Natural killer cell (primary cell): ENCODE measurements around the gene HS6ST2. TPM values are rescaled to one million over a fixed set of nuclear protein-coding genes. Genes with fewer than 3 reads are reported as not detected.

Experiments used
- ATAC-seq, 3 donors: fragments of 150-1000 bp in 2 of 3; fragments of 200-7000 bp in 1 of 3; cut with Tn5 transposase; 1 replicate in 1 of 3; 2 replicates in 2 of 3; pipeline ENCODE4 v1.10.0; 2021; ENCODE audit warnings: mild to moderate bottlenecking in 2 of 3, moderate library complexity in 2 of 3
- DNase-seq, 2 donors: peaks; one replicate each; pipeline versions ENCODE4 v3.0.0 to v3.0.0-alpha.2; 2013 to 2021; ENCODE audit warnings: mixed read lengths in 1 of 2
- H3K27ac ChIP-seq: one replicate; pipeline ENCODE4 v1.5.1; 2013; ENCODE audit warnings: mild to moderate bottlenecking, low read length
- H3K27me3 ChIP-seq: one replicate; pipeline ENCODE4 v1.6.1; 2013; ENCODE audit warnings: low read length; ENCODE audit not compliant: control insufficient read depth, insufficient read depth
- H3K36me3 ChIP-seq: one replicate; pipeline ENCODE4 v1.6.1; 2013; ENCODE audit warnings: low read length; ENCODE audit not compliant: control insufficient read depth, insufficient read depth
- H3K4me1 ChIP-seq: one replicate; pipeline ENCODE4 v1.6.1; 2013; ENCODE audit warnings: low read length; ENCODE audit not compliant: control insufficient read depth, insufficient read depth
- H3K4me3 ChIP-seq: one replicate; pipeline ENCODE4 v1.5.1; 2013; ENCODE audit warnings: low read length
- H3K9me3 ChIP-seq: one replicate; pipeline ENCODE4 v1.6.1; 2013; ENCODE audit warnings: low read length; ENCODE audit not compliant: control insufficient read depth, insufficient read depth
- H3K27ac Mint-ChIP-seq, 2 donors: one replicate each; pipeline ENCODE4 v1.8.0; 2022; ENCODE audit warnings: mild to moderate bottlenecking in 2 of 2, mixed read lengths in 2 of 2, moderate library complexity in 1 of 2
- H3K27me3 Mint-ChIP-seq, 2 donors: one replicate each; pipeline ENCODE4 v1.8.0; 2022; ENCODE audit warnings: low read depth in 2 of 2, mixed read lengths in 2 of 2
- H3K36me3 Mint-ChIP-seq: one replicate; pipeline ENCODE4 v1.8.0; 2022; ENCODE audit warnings: mixed read lengths
- H3K4me1 Mint-ChIP-seq, 2 donors: one replicate each; pipeline ENCODE4 v1.8.0; 2022; ENCODE audit warnings: mixed read lengths in 2 of 2
- H3K4me3 Mint-ChIP-seq: one replicate; pipeline ENCODE4 v1.8.0; 2022; ENCODE audit warnings: mild to moderate bottlenecking, moderate library complexity, mixed read lengths
- H3K9me3 Mint-ChIP-seq, 2 donors: one replicate each; pipeline ENCODE4 v1.8.0; 2022; ENCODE audit warnings: mixed read lengths in 2 of 2
- WGBS: methylation state at CpG from one replicate; pipeline ENCODE4 v1.1.7; 2013; ENCODE audit warnings: missing lambda C conversion rate; ENCODE audit not compliant: insufficient coverage; 5-methylcytosine and 5-hydroxymethylcytosine counted together
- intact Hi-C: fragments of 100-400 bp; cut with micrococcal nuclease; formaldehyde crosslinking; loops from one replicate; pipeline ENCODE4 v1.14.2; 2022
- total RNA-seq, 4 donors: library from RNA; stranded (reverse); fragments of 120-200 nt in 1 of 4; gene quantifications; one replicate each; pipeline versions ENCODE4 v1.2.3 to v1.2.4, GENCODE V29; 2013 to 2022
- TF ChIP-seq, protein P1 (sequence below): fragments of 200-600 bp; IDR thresholded peaks from one replicate; pipeline ENCODE4 v1.8.0; 2022; ENCODE audit warnings: antibody characterized with exemption

The HS6ST2 gene
- total RNA-seq, 3 donors from 2014 or later (not counting 1 experiment from before 2014, with no cell fraction given), result not detected

- H3K27me3 Mint-ChIP-seq, result peaks cover 8 to 77% of the 10 kb centered on the region in 2 donors
Measured at GRCh38 chrX:132766452-132766851, 192.0 kb downstream of the HS6ST2 start.

DNA sequence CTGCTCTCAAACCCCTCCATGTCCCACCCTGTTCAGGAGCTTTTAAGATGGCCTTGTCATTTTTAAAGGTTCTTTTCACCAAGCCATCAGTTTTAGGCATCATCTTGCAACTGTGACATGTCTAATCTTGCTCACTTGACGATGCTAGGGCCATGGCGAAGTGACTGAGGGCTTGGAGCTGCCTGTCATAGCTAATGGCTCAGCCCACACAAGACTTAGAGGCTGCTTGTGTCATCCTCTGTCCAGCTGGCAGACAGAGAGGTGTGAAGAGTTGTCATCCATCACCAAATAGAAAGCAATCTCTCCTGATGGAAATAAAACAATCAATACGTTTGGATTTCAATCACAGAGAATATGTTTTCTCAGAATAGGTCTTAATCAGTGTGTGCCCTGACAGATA is 194.9 kb downstream of the HS6ST2 start:
- Histone ChIP-seq H3K27ac (no peak overlapping the region), H3K4me1 (peaks cover 4% of the 10 kb centered on the region), H3K27me3 (no peaks in the 10 kb centered on the region), H3K4me3 (no peak overlapping the region), H3K9me3 (no peaks in the 10 kb centered on the region), H3K36me3 (no peaks in the 10 kb centered on the region)
- TF ChIP-seq, protein P1, sequence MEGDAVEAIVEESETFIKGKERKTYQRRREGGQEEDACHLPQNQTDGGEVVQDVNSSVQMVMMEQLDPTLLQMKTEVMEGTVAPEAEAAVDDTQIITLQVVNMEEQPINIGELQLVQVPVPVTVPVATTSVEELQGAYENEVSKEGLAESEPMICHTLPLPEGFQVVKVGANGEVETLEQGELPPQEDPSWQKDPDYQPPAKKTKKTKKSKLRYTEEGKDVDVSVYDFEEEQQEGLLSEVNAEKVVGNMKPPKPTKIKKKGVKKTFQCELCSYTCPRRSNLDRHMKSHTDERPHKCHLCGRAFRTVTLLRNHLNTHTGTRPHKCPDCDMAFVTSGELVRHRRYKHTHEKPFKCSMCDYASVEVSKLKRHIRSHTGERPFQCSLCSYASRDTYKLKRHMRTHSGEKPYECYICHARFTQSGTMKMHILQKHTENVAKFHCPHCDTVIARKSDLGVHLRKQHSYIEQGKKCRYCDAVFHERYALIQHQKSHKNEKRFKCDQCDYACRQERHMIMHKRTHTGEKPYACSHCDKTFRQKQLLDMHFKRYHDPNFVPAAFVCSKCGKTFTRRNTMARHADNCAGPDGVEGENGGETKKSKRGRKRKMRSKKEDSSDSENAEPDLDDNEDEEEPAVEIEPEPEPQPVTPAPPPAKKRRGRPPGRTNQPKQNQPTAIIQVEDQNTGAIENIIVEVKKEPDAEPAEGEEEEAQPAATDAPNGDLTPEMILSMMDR, result no peak
- Mint-ChIP-seq H3K36me3 (no peaks in the 10 kb centered on the region), H3K4me3 (no peak overlapping the region), H3K27ac (no peak overlapping the region), H3K27me3 (peaks cover 14 to 84% of the 10 kb centered on the region in 2 donors), H3K9me3 (no peaks in the 10 kb centered on the region), H3K4me1 (peaks cover 7 to 13% of the 10 kb centered on the region in 2 donors)
- DNase-seq (no peak), ATAC-seq (no peak)
- intact Hi-C loops, result no loop called here
- 92% methylated on average over 2 of the region's 3 CpGs for WGBS

More at GRCh38 chrX:132766452-132766851, 192.0 kb downstream of the HS6ST2 start:
- DNase-seq, result no peak
- TF ChIP-seq, protein P1, result no peak
- peak in 1 of 3 donors; percentile 53 for ATAC-seq
- H3K27ac ChIP-seq, result no peak overlapping the region
- Mint-ChIP-seq H3K27ac (no peak overlapping the region), H3K9me3 (no peaks in the 10 kb centered on the region), H3K4me1 (peaks cover 21 to 29% of the 10 kb centered on the region in 2 donors), H3K36me3 (no peaks in the 10 kb centered on the region), H3K4me3 (no peak overlapping the region)
- no peaks in the 10 kb centered on the region for H3K27me3 ChIP-seq
- intact Hi-C loops, result no loop called here
- no peaks in the 10 kb centered on the region for H3K36me3 ChIP-seq
- no peak overlapping the region for H3K4me3 ChIP-seq
- H3K4me1 ChIP-seq, result peaks cover 10% of the 10 kb centered on the region
- no peaks in the 10 kb centered on the region for H3K9me3 ChIP-seq
- no CpG with 5 or more reads among the region's 1 CpG for WGBS

DNA sequence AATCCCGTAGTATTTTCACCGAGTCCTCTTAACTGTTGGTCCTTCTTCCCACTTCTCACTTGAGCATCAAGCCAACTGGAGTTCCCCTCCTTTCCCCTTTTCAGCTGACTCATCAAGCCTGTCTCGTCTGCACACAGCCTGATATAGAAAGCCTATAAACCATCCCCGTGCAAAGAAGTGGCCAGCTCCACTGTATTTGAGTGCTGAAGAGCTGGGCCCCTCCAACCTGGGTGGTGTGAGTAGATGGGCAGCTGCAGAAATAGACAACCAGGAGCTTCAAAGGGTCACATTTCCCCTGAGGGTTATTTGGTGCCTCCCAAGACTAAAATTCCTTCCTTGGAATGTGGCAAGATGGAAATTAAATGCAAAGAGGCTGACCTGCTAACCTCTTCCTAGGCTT is 199.7 kb downstream of the HS6ST2 start:
- no peaks in the 10 kb centered on the region for H3K36me3 Mint-ChIP-seq
- H3K27ac Mint-ChIP-seq, result no peak overlapping the region
- no peaks in the 10 kb centered on the region for H3K36me3 ChIP-seq

More for the DNA sequence above, 199.7 kb downstream of the HS6ST2 start:
- no peak overlapping the region for H3K4me3 ChIP-seq
- H3K4me1 Mint-ChIP-seq, result peaks cover 5 to 13% of the 10 kb centered on the region in 2 donors
- H3K9me3 ChIP-seq, result no peaks in the 10 kb centered on the region
- 68% methylated on average over 2 of the region's 4 CpGs for WGBS
- H3K27ac ChIP-seq, result no peak overlapping the region
- no peak overlapping the region for H3K4me3 Mint-ChIP-seq
- H3K9me3 Mint-ChIP-seq, result no peaks in the 10 kb centered on the region
- peaks cover 13 to 65% of the 10 kb centered on the region in 2 donors for H3K27me3 Mint-ChIP-seq
- intact Hi-C loops, result no loop called here
- ATAC-seq (no peak), DNase-seq (no peak)
- TF ChIP-seq, protein P1, result no peak
- H3K27me3 ChIP-seq, result no peaks in the 10 kb centered on the region
- H3K4me1 ChIP-seq, result peaks cover 4% of the 10 kb centered on the region
